Vagina (tissue), 2 donors: Measurements from ENCODE around the gene LPIN2.

Source experiments
- POLR2A ChIP-seq, 2 donors: fragments of 450-650 bp; IDR thresholded peaks; one replicate each; pipeline ENCODE4 v1.6.1; 2017; ENCODE audit warnings: antibody characterized with exemption in 2 of 2, mild to moderate bottlenecking in 2 of 2, moderate library complexity in 2 of 2
- POLR2AphosphoS5 ChIP-seq, 2 donors: sonication (generic); formaldehyde crosslinking; IDR thresholded peaks; one replicate each; pipeline ENCODE4 v1.9.0; 2017; ENCODE audit warnings: antibody characterized with exemption in 2 of 2, mild to moderate bottlenecking in 2 of 2, low read depth in 1 of 2; ENCODE audit not compliant: insufficient read depth in 1 of 2
- TF ChIP-seq, protein P1 (sequence below), 3 experiments: fragments of 450-650 bp in 2 of 3; fragments of 200-600 bp in 1 of 3; sonication (generic) in 1 of 3; IDR thresholded peaks; one replicate each; pipeline ENCODE4 v1.5.1; 2017 to 2019; ENCODE audit warnings: antibody characterized with exemption in 3 of 3, mild to moderate bottlenecking in 2 of 3, moderate library complexity in 2 of 3

DNA sequence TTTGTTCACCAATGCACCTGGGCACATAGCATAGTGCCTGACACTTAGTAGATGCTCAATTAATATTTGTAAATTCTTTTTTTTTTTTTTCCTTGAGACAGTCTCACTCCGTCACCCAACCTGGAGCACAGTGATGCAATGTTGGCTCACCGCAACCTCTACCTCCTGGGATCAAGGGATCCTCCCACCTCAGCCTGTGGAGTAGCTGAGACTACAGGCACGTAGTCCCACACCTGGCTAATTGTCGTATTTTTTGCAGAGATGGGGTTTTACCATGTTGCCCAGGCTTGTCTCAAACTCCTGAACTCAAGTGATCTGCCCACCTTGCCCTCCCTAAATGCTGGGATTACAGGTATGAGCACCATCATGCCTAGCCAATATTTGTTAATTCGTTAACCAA, 23.2 kb upstream of the LPIN2 start:
- TF ChIP-seq, protein P1, sequence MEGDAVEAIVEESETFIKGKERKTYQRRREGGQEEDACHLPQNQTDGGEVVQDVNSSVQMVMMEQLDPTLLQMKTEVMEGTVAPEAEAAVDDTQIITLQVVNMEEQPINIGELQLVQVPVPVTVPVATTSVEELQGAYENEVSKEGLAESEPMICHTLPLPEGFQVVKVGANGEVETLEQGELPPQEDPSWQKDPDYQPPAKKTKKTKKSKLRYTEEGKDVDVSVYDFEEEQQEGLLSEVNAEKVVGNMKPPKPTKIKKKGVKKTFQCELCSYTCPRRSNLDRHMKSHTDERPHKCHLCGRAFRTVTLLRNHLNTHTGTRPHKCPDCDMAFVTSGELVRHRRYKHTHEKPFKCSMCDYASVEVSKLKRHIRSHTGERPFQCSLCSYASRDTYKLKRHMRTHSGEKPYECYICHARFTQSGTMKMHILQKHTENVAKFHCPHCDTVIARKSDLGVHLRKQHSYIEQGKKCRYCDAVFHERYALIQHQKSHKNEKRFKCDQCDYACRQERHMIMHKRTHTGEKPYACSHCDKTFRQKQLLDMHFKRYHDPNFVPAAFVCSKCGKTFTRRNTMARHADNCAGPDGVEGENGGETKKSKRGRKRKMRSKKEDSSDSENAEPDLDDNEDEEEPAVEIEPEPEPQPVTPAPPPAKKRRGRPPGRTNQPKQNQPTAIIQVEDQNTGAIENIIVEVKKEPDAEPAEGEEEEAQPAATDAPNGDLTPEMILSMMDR (IDR thresholded peaks at IDR 0.05) = no peak
- TF ChIP-seq POLR2AphosphoS5 (IDR thresholded peaks at IDR 0.05; ENCODE audit: insufficient read depth in 1 of 2, low read depth in 1 of 2) (no peak), POLR2A (IDR thresholded peaks at IDR 0.05) (no peak)
